CD4-positive, alpha-beta T cell (primary cell): ENCODE measurements around the gene KRTAP4-6. TPM values are rescaled to one million over a fixed set of nuclear protein-coding genes. Genes with fewer than 3 reads are reported as not detected.

Experiments used
- ATAC-seq: fragments of 200-7000 bp; cut with Tn5 transposase; one replicate; pipeline ENCODE4 v1.10.0; 2022; ENCODE audit warnings: mild to moderate bottlenecking; ENCODE audit not compliant: poor library complexity
- CTCF ChIA-PET: fragments of 350-600 bp; sonication (Branson Sonifier 250); formaldehyde crosslinking; loops from one replicate; lab custom pipeline; 2021; ENCODE audit warnings: antibody characterized with exemption, inconsistent platforms; lab: Charles Lee
- POLR2A ChIA-PET: fragments of 350-600 bp; sonication (Branson Sonifier 250); formaldehyde crosslinking; loops from one replicate; lab custom pipeline; 2021; ENCODE audit warnings: antibody characterized with exemption, inconsistent platforms; lab: Charles Lee
- DNase-seq, 14 experiments: peaks; one replicate each; pipeline ENCODE4 v3.0.0-alpha.2; 2013 to 2020; ENCODE audit warnings: mixed read lengths in 2 of 14
- H3K27ac ChIP-seq, 2 donors: one replicate each; pipeline versions ENCODE4 v1.5.1 to v1.7.0; 2013; ENCODE audit warnings: low read length in 2 of 2, low read depth in 1 of 2, mild to moderate bottlenecking in 1 of 2
- H3K27me3 ChIP-seq, 2 experiments: 1 replicate in 1 of 2; 2 replicates in 1 of 2; pipeline versions ENCODE4 v1.6.1 to v1.7.0; 2013; ENCODE audit warnings: low read length in 2 of 2, control low read depth in 1 of 2, mild to moderate bottlenecking in 1 of 2, moderate library complexity in 1 of 2; ENCODE audit not compliant: insufficient read depth in 2 of 2, control insufficient read depth in 1 of 2
- H3K36me3 ChIP-seq: one replicate; pipeline ENCODE4 v1.6.1; 2013; ENCODE audit warnings: low read length, control low read depth; ENCODE audit not compliant: insufficient read depth
- H3K4me1 ChIP-seq: one replicate; pipeline ENCODE4 v1.6.1; 2013; ENCODE audit warnings: low read length, control low read depth; ENCODE audit not compliant: insufficient read depth
- H3K4me3 ChIP-seq: one replicate; pipeline ENCODE4 v1.5.1; 2013; ENCODE audit warnings: mild to moderate bottlenecking, low read length, moderate library complexity
- H3K9me3 ChIP-seq, 2 experiments: 1 replicate in 1 of 2; 2 replicates in 1 of 2; pipeline versions ENCODE4 v1.6.1 to v1.7.0; 2013; ENCODE audit warnings: low read length in 2 of 2, mild to moderate bottlenecking in 2 of 2, control low read depth in 1 of 2, moderate library complexity in 1 of 2; ENCODE audit not compliant: control insufficient read depth in 1 of 2, insufficient read depth in 1 of 2
- H3K27ac Mint-ChIP-seq: one replicate; pipeline ENCODE4 v1.8.0; 2020; ENCODE audit warnings: mixed read lengths
- H3K27me3 Mint-ChIP-seq: one replicate; pipeline ENCODE4 v1.8.0; 2021; ENCODE audit warnings: mixed read lengths
- H3K36me3 Mint-ChIP-seq: one replicate; pipeline ENCODE4 v1.8.0; 2021; ENCODE audit warnings: low read depth, mixed read lengths
- H3K4me1 Mint-ChIP-seq: one replicate; pipeline ENCODE4 v1.8.0; 2021; ENCODE audit warnings: low read depth, mixed read lengths
- H3K4me3 Mint-ChIP-seq: one replicate; pipeline ENCODE4 v1.8.0; 2020; ENCODE audit warnings: mild to moderate bottlenecking, mixed read lengths
- H3K9me3 Mint-ChIP-seq: one replicate; pipeline ENCODE4 v1.8.0; 2020; ENCODE audit warnings: mixed read lengths
- CTCF ChIP-seq: fragments of 200-600 bp; IDR thresholded peaks from one replicate; pipeline ENCODE4 v1.8.0; 2022; ENCODE audit warnings: antibody characterized with exemption, mild to moderate bottlenecking
- intact Hi-C, 2 experiments: fragments of 100-400 bp; cut with DNase I in 1 of 2; cut with micrococcal nuclease in 1 of 2; formaldehyde crosslinking; loops; one replicate each; pipeline versions ENCODE4 v1.15.1 to v1.9.0; 2023 to 2025; cut with DNase I, micrococcal nuclease
- total RNA-seq, 174 experiments: library from RNA in 2 of 174; stranded (reverse) in 2 of 174; gene quantifications; one replicate each; pipeline ENCODE4 v1.2.3 and lab custom pipeline; 2021 to 2026

The KRTAP4-6 gene
- total RNA-seq, 2 experiments from 2014 or later = not detected

- Histone ChIP-seq H3K27ac (no peak overlapping the region), H3K4me1 (no peaks in the 10 kb centered on the region), H3K9me3 (peaks cover 0 to under 1% of the 10 kb centered on the region in 2 experiments), H3K4me3 (no peak overlapping the region), H3K36me3 (no peaks in the 10 kb centered on the region), H3K27me3 (no peaks in the 10 kb centered on the region)
- ATAC-seq (no peak), DNase-seq (no peak)
- H3K27me3 Mint-ChIP-seq = peaks cover 19% of the 10 kb centered on the region
- no peak overlapping the region for H3K27ac Mint-ChIP-seq
- no peak overlapping the region for H3K4me3 Mint-ChIP-seq
- ChIA-PET POLR2A (no interaction called here), CTCF (no interaction called here)
- intact Hi-C loops = no loop called here
- H3K36me3 Mint-ChIP-seq = no peaks in the 10 kb centered on the region
- no peaks in the 10 kb centered on the region for H3K4me1 Mint-ChIP-seq
- no peaks in the 10 kb centered on the region for H3K9me3 Mint-ChIP-seq
- no peak for TF ChIP-seq CTCF
Observed at GRCh38 chr17:41185001-41185400, 44.7 kb upstream of the KRTAP4-6 start.

GRCh38 chr17:41184480-41184961, 44.2 kb upstream of the KRTAP4-6 start, which contains the start of gene KRTAP4-1:
Gene KRTAP4-1 (minus strand): TSS chr17:41184911. CDS start chr17:41184854, 57 bp downstream.
- no peak for TF ChIP-seq CTCF
- intact Hi-C loops = no loop called here
- Mint-ChIP-seq H3K27ac (no peak within 1 kb of the TSS), H3K4me3 (no peak within 1 kb of the TSS), H3K4me1 (no peaks in the 10 kb centered on the region), H3K9me3 (no peaks in the 10 kb centered on the region), H3K36me3 (no peaks in the 10 kb centered on the region), H3K27me3 (peaks cover 19% of the 10 kb centered on the region)
- ATAC-seq (no peak), DNase-seq (no peak)
- H3K4me1 ChIP-seq = no peaks in the 10 kb centered on the region
- H3K36me3 ChIP-seq = no peaks in the 10 kb centered on the region
- H3K27ac ChIP-seq = no peak within 1 kb of the TSS
- no peak within 1 kb of the TSS for H3K4me3 ChIP-seq
- H3K9me3 ChIP-seq = no peaks in the 10 kb centered on the region
- no peaks in the 10 kb centered on the region for H3K27me3 ChIP-seq
- CTCF ChIA-PET = no interaction called here
- POLR2A ChIA-PET = no interaction called here

- Histone ChIP-seq H3K27ac (no peak overlapping the region), H3K27me3 (no peaks in the 10 kb centered on the region), H3K36me3 (no peaks in the 10 kb centered on the region), H3K4me1 (no peaks in the 10 kb centered on the region), H3K9me3 (no peaks in the 10 kb centered on the region), H3K4me3 (no peak overlapping the region)
- no peak overlapping the region for H3K4me3 Mint-ChIP-seq
- ChIA-PET CTCF (no interaction called here), POLR2A (no interaction called here)
- no peak overlapping the region for H3K27ac Mint-ChIP-seq
- H3K27me3 Mint-ChIP-seq = peaks cover under 1% of the 10 kb centered on the region
- H3K36me3 Mint-ChIP-seq = no peaks in the 10 kb centered on the region
- intact Hi-C loops = no loop called here
- DNase-seq (no peak), ATAC-seq (no peak)
- no peaks in the 10 kb centered on the region for H3K9me3 Mint-ChIP-seq
- no peaks in the 10 kb centered on the region for H3K4me1 Mint-ChIP-seq
- TF ChIP-seq CTCF = no peak
Observed at GRCh38 chr17:41178843-41179616, 38.7 kb upstream of the KRTAP4-6 start.
